Stimulated activated CD4-positive, alpha-beta T cell treated with anti-CD3 and anti-CD28 coated beads, Interleukin-12 subunit alpha, Interleukin-12 subunit beta, amount 100 ng/mL, for 48 hours (primary cell): ENCODE measurements around the gene ZNF667.

Experiments used
- DNase-seq, 3 donors: peaks; one replicate each; pipeline ENCODE4 v3.0.0-alpha.2; 2020; ENCODE audit warnings: low read depth in 2 of 3, low spot score in 1 of 3

Gene ZNF667

DNA sequence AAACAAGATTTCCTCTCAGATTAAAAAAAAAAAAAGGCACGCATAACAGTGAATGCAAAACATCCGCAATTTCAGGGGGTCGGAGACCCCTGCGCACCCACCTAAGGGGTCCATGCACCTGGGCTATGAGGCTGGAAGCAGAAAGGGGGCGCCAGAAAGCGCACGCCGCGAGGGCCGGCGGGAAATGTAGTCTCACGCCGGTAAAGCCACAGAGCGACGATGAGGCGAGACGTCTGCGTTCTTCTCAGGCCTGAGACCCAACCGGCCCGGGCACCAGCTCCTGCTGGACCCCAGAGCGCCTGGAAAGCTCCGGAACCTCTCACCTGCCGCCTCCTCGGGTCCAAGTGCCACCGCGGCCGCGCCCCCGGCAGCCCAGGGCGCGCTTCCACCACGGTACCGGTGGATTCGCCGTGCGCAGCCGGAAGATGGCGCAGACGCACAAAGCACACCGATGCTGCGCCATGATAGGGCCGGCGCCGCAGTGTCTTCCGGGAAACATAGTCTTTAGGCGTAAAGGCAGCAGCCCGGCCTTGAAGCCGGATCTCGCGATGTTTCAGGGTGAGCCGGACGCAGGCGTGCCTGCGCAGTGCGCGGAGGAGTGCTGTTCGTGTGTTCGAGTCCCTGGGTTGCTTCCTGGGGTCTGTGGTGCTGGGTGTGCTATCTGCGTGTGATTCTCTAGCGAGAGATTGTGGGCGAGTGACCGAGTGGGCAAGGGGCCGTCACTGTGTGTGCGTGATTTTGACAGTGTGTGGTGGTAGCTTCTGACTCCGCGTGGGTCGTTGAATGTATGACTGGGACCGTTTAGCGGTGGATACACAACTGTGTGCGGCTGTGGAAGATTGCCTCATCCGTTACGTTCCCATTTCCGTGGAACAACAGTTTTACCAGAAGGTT is 83.8 kb downstream of the ZNF667 start, which contains the start of gene ZNF582:
ZNF582 (minus strand) TSS at position 416 of the 894 bp plus-strand sequence. CDS start 1,782 bp downstream, outside the sequence.
- DNase-seq: peak; percentile 79 to 86 (median 83)
